NCI-H748 (cell line): ENCODE data around the gene B9D1.

Experiments used
- DNase-seq: peaks from one replicate; lab custom pipeline; 2025; ENCODE audit not compliant: unreplicated experiment; lab: John Stamatoyannopoulos, UW

Gene B9D1

DNA sequence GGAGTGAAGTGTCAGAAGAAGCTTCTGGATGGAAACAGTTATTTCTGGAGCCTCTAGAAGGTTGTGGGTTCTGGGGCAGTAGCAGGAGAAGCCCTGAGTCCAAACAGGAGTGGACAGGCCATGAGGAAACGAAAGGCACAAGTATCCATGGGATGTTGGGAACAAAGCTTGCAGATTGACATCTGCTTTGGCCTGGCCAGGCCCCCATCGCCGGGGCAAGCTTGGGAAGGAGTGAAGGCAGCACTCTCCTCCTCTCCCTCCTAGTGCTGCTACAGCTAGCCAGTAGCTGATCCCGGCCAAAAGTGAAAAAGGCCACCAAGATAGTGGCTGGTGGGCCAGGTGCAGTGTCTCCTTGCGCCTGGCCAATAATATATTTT, 40.4 kb downstream of the B9D1 start:
- DNase-seq, result no peak

DNA sequence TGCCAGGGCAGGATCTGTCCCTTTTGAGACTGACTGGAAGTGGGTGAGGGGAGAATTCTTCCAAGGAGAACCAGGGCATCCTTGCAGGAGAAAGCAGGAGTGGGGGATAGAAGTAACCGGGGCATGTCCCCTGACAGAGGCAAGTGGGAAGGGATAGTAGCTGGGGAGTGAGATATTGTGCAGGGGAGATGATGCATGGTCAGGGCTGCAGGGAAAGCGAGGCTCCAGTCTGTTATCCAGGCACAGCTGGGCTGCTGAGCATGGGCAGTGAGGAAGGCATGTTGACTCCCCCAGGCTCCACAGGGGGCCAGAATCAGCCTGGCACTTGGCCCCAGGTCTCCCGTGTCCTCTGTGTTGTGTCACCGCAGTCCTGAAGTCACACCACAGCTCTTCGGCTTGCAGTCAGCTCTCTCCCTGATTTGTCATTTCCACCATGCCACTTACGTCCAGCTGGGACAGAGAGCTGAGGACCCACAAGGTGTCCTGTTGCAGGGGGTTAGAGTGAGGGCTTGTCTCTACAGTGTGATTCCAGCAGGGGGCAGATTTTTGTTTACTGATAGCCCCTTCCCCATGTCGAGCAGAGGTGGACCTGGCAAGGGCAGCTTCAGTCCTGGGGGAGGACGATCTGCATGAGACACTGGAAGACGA, 40.9 kb downstream of the B9D1 start:
- DNase-seq, result no peak

DNA sequence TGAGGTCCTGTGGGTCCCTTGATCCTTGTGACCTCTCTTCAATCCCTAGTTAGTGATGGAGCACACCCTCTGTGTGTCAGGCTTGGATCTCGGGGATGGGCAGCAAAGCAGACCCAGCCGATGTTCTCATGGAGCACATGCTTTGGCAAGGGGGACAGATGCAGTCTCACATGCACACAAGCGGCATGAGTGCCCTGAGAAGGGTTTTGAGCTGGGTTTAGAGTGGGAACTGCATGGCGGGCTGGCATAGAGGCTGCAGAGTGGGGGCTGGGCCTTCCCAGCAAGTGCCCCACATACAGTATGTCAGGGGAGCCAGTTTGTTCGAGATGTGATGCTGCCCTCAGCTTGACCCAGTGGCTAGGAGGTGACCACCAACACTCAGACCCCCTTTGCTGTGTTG, 41.6 kb downstream of the B9D1 start:
- DNase-seq, result no peak

DNA sequence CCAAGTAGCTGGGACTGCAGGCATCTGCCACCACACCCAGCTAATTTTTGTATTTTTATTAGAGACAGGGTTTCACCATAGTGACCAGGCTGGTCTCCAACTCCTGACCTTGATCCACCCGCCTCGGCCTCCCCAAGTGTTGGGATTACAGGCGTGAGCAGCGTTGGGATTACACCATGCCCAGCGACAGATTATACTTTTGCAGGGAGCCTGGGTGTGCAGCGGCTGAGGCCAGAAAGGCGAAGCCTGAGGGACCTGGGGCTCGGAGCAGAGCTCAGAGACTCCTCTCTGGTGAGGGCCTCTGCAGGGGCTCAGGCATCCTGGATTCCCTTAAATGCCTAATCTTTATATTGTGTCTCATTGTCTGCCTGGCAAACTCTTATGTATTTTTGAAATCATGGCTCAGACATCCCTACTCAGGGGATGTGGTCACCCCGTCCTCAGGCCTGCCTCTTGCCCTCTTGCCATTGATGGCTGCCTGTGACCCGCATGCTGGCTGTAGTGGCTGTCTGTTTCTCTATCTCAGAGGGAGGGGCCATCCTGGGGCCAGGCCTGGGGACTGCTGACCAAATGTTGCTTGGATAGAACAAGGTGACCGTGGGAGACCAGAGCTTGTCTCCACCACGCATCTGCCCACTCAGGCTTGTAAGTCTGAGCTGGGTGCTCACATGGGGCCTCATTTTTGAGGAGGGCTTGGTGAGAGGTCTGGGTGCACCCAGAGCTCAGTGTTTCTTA, 42.6 kb downstream of the B9D1 start:
- no peak for DNase-seq

DNA sequence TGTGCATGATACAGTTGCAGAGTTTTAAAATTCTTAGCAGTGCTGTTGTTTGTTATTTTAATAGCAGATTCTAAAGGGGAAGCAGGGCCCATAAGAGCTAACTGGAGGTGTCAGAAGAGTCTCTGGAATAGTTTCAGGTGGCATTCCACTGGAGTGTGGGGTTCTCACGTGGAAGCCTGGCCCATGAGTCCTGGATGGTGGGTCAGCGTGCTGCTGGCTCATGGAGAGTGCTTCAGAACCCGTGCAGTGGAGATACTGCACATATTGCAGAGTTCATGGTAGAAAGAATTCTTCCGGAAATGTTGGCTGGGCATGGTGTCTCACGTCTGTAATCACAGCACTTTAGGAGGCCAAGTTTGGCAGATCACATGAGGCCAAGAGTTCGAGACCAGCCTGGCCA, 43.9 kb downstream of the B9D1 start:
- no peak for DNase-seq

DNA sequence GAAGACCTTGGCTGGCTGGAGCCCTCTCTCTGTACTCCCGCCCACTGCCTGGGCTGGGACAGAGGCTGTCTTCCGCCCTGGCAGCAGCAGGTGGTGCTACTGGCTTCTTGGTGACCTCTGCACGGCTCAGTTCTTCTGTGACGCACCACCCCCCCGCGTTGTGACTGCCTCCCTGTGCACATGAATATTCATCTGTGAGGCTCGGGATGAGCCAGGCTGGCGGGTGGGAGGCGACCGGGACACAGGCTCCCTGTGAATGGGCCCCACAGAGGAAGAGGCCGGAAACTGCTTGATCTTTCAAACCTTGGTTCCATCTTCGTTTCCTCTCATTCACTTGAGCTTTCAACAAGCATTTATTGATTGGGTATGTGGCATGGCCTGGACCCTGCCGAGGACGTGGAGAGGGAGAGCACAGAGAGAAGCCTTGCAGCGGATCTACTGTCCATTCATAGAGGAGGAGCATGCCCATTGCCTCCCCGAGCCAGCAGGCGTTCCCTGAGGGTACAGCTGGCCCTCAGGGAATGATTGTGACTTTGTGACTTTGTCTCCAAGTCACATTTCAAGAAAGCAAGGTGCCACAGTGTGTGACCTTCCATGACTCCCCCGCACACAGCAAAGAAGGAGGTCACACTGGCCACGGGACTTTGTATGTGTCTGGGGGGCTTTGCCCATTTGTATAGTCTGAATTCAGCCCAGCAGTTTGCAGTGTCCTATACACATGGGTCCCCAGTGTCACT, 45.0 kb downstream of the B9D1 start:
- no peak for DNase-seq

DNA sequence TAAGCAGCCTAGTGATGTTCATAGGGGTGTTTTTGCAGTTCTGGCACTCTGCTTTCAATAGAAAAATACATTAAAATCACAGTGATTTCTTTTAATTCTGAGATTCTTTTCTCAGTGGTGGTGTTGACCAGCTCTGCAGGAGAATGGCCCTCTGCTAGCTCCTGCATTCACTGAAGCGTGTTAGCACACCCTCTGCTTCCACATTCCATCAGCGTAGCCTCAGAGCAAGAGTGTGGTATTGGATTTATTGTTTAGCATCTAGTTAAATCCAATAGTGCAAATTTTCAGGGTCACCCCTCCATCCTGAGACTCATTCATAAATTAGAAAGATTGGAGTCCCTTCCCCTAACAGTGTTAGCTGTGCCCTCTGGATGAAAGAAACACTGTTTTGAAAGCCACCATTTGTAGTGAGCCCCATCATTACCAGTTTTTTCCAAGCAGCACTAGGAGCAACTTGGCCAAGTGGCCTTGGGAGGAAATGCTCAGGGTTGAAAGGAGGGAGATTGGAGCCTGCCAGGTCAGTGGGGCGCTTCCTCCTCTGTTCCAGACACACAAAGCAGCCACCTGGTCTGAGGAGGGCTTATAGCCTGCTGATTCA, 45.7 kb downstream of the B9D1 start:
- no peak for DNase-seq

DNA sequence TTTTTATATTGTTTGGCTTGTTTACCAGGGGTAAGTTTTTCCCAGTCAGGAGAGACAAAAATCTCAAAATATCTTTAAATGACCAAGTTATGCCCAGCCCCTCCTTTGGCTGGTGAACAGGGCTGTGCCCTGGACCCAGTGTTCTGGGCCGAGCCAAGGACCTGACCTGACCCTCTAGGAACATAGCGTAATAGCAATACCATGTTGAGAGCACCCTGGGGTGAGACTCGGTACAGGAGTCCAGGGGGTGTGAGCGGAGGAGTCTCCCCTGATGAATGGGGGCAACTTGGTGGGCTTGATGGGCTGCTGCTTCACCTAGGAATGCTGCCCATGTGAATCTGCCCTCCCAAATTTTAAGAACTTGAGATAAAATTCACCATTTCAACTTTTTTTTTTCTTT, 47.4 kb downstream of the B9D1 start:
- DNase-seq, result no peak

DNA sequence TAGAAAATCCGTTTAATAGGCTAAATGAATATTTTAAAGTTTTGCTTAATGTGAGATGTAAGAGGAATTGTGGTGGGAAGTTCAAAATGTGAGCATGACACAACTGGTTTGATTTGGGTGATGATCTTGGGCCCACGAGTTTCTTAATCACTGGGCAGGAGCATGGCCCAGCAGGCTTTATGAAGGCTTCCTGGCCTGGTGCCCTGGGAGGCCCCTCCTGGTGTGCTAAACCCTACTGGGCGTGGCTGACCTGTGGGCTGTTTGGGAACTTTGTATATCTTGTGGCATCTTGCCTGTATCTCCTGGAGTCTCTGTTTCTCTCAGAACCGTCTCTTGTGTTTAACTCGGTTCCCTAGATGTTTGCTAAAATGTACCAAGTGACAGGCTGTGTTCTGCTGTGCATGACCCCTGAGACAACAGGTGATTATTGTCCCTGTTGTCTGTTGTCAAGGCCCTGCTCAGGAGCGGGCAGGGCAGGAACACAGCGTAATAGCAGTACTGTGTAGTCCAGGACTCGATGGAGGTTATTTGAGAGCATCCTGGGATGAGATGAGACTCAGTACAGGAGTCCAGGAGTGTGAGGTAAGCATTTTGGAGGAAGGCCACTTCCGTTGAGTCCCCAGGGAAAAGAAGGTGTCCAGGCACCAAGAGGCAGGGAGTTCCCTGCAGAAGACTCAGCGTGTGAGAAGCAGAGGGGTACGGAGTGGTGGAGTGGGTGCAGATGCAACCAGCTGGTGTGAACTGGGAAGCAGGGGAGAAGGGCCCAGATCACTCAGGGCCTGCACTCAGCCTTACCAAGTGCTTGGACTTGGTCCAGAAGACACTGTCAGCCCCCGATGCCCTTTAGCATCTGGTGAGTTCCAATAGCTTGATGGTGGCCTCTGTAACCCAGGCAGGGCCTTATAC, 48.5 kb downstream of the B9D1 start:
- DNase-seq, result no peak

DNA sequence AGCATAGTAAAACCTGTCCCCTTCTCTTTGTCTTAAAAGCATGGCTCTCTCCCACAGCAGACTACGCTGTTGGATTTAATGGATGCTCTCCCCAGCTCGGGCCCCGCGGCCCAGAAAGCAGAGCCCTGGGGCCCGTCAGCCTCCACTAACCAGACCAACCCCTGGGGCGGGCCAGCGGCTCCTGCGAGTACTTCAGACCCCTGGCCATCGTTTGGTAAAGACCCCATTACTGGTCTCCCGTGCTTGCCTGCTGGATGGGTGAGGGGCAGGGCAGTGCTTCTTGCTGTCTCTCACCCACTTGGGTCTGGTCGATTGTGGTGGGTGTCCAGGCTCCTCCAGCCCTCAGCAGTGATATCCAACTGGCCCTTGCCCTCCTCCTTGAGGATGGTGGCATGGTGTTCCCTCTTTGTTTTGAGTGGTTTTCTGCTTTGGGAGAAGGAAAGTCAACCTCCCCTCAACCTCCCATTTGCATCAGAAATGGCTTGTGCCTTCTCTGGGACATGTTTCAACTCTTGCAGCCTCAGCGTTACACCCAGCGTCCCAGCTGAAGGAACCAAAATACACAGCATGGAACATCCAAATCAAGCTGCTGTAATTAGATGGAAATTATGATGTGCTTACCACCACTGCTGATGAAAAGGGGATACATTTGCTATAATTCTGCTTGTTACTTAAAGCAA, 49.3 kb downstream of the B9D1 start:
- no peak for DNase-seq

DNA sequence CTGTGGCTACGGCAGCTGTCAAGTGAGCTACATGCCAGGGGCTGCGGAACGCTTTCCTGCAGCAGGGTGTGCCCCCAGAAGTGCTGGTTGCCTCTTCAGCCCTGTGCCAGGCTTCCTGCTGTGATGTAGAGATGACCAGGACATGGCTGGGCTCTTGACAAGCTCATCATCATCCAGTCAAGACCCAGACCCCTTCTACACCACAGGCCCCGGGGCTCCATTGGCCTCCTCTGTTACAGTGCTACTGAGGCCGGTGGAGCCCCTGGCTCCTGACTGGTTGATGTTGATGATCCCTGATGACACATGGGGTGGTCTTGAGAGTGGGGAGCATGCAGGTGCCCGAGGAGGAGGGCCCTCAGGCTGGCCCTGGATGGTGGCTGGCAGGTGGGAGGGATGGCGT, 50.1 kb downstream of the B9D1 start:
- DNase-seq, result no peak

DNA sequence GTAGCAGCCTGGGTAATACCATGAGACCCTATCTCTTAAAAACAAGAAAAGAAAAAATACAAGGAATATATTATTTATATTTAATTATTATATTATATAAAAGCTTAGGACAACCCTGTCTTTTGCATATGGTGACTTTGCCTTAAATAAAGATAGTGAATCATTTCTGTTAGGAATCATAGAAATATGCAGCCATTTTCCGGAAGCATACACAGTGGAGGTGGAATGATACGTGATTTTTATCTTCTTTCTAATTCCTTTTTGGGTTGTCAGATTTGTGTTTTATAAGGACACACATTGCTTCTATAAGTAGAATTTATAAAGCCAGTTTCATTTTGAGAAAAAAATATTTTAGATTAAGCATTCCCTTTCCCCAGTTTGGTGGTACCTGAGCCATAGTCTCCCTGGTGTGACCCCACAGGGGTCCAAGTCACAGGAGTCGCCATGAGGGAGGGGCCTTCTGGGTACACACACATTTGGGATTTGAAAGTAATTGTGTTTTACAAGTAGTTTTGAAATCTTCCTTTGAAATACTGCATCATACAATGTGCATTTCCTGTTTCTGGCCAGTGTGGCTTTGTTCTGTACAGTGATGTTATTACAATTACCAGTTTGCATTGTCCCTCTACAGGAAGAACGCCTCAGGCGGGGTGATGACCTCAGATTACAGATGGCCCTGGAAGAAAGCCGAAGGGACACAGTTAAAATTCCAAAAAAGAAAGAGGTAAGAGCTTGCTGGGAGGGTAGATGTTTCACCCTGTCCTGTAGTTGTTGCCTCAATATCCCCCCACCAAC, 50.9 kb downstream of the B9D1 start:
- no peak for DNase-seq

DNA sequence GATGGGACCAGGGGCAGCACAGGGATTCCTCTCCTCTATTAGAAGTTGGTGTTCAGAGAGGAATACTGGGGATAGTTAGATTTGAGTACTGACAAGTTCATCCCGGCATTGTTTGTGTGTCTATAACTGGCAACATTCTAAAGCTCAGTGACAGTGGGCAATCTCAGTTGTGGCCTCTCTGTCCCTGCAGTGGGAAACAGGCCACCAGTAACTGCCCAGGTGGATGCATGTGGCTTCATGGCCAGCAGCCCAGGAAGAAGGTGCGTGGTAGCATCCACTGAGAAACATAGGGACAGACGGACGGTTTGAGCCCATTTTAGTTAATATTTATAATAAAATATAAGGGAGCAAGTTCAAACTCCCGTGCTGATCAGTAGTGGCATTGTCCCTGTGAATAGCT, 51.5 kb downstream of the B9D1 start:
- no peak for DNase-seq

DNA sequence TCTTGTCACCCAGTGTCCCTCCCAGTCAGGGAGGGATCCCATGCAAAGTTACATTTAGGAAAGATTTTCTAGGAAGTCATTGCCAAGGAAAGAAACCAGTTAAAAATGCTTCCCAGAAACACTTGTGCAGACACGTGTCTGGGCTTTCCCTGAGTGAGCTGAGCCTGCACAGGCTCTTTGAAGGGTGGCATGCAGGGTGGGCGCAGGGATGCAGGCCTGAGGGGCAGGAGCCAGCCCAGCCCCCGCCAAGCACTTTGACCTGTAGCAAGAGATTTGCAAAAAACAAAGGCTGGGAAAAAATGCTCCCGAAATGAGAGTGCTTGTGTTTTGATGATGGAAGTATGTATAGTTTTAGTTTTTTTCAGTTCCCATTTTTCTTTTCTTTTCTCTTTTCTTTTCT, 52.4 kb downstream of the B9D1 start:
- DNase-seq, result no peak

DNA sequence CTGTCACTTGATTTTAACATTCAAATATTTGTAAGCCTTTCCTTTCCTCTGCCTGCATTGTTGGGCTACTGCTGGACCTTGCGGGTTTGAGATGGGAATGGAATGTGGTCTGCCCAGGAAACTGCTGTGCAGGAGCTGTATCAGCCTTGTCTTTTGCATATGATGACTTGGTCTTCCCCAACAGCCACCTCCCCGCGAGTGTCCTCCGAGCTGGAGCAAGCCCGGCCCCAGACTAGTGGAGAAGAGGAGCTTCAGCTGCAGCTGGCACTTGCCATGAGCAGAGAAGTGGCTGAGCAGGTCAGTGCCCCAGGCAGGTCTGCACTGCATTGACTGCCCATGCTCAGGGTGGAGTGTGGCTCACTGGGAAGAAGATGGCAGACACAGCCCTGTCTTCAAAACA, 52.8 kb downstream of the B9D1 start:
- no peak for DNase-seq

DNA sequence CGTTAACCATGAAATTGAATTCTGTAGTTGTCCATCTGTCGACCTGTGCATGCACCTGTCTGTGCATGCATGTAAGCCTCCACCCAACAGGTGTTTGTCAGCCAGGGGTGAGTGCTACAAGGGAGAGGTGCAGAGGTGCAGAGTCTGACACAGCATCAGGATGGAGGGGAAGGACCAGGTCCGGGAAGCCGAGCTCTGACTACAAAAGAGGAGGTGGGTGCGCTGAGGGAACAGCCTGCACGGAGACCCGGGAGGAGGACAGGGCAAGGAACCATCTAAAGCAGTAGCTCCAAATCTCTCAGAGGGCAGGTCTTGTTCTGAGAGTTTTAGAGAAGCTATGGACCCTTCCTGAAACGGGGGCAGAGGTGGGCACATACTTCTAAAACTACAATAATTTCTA, 54.1 kb downstream of the B9D1 start:
- DNase-seq, result peak; percentile 22

DNA sequence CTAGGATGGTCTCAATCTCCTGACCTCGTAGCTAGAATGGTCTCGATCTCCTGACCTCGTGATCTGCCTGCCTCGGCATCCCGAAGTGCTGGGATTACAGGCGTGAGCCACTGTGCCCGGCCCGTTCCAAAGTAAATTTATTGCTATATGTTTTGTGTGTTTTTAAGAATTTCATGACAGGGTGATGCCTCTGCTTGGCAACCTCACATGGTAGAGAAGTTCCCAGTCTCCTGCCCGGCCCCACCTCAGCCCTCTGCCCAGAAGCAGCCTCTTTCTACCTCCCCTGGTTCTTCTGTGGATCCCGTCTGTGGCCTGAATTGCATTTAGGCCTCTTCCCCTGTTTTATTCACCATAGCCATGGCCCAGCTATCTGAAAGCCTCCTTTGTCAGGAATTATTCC, 55.0 kb downstream of the B9D1 start:
- no peak for DNase-seq

DNA sequence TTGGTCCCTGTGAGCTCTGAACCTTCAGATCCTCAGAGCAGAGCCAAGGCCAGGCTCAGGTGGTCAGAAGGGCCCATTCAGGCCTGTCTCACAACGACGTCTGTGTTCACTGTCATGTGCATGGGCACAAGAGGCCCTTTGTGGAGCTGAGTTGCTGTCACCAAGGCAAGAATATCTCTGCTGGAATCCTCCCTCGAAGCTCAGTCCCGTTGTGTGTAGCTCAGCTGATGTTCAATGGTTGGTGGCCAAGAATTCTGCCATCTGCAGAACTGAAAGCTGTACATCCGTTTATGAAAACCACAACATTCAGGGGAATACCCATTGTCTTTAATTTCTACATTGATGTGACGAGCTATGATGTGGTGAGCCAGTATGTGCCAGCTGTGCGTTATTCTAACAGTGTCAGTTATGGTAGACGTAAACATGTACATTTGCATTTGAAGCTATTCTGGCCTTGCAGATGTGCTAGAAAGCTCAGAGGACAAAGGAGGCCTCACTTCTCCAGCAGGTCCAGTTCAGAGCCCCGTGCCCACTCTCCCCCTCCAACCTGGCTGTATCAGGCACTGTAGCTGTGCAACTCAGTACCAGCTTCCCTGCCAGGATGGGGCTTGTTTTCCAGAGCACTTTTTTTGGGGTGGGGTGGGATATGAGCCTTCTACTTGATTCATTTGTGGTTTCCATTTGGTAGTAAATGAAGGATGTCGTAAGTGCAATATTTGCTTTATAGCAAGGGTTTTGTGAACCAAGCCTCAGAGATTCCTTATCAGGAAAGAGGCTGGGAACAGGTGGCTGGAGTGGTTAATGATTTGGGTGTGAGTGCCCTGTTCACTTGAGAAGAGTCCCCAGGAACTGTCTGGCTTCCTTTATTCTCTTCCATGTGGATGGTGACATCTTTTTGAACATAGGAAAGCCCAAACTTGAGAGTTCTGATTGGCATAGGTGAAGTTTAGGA, 56.1 kb downstream of the B9D1 start:
- no peak for DNase-seq
